ENCODE data around the gene TENM3. TPM values are rescaled to one million over a fixed set of nuclear protein-coding genes. Genes with fewer than 3 reads are reported as not detected.

Gene TENM3
- total RNA-seq, 2 experiments from 2014 or later, result not detected

- POLR2A ChIA-PET, result no interaction called here
These were observed 20.4 kb downstream of the TENM3 start for GRCh38 chr4:182263562-182263961.

DNA sequence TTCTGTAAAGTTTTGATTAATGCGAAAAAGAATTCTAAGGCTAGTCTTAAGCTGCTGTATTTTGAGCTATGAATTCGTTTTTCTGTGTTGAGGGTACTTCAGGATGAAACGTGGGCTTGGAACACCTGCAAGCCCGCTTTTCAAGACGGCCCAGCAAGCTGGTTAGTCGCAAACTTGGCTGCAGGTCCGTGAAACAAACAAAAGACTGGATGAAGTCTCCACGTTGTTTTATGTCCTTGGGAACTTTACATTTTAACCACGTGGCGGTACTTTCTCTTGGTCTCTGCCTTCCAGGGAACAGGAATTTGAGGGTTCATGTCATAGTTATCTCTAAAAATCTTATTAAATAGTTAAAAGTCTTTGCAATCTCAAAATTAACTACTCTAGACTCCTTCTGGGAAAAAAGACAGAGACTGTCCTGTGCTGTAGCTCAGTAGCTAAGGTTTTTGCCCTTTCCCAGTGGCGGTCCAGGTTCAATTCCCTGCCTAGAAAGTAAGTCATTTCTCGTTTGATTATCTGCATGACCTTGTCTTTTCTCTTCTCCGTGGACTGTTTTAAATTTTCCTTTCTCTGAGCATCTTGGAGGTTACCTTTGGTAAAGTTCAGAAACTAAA is 21.0 kb downstream of the TENM3 start:
- Histone ChIP-seq H3K4me3 (ENCODE audit: low read depth, low read length, poor library complexity, severe bottlenecking) (no peak overlapping the region), H2AFZ (ENCODE audit: low read length) (no peak overlapping the region), H3K27ac (ENCODE audit: low read depth, low read length, poor library complexity, severe bottlenecking) (no peak overlapping the region), H3K4me2 (ENCODE audit: low read length) (no peak overlapping the region), H4K20me1 (ENCODE audit: insufficient read depth, low read length) (no peaks in the 10 kb centered on the region), H3K9me2 (ENCODE audit: insufficient read depth, low read length) (no peaks in the 10 kb centered on the region), H3K4me1 (ENCODE audit: insufficient read depth, low read length, poor library complexity, severe bottlenecking) (no peaks in the 10 kb centered on the region), H3K9me3 (ENCODE audit: low read length) (peaks cover 5% of the 10 kb centered on the region; the same call in 1 of the 2 replicates), H3K36me3 (ENCODE audit: insufficient read depth, low read length) (no peaks in the 10 kb centered on the region), H3K79me2 (ENCODE audit: insufficient read depth, low read depth, low read length) (no peaks in the 10 kb centered on the region)
- ChIA-PET POLR2A (interaction anchor here (0.6 to 0.9 kb wide), 2 partner anchors 8 to 1447 kb away, joined by 3 read pairs; no protein-coding TSS in a partner anchor), CTCF (ENCODE audit: unreplicated experiment) (no interaction called here)
- TF ChIP-seq CTCF (conservative IDR thresholded peaks at IDR 0.05; ENCODE audit: low read length) (no peak), EZH2phosphoT487 (IDR thresholded peaks at IDR 0.05; ENCODE audit: borderline replicate concordance, low read depth, low read length) (no peak)
- no TSS peak for BruUV-seq (replicated peaks)
- no peak for DNase-seq (ENCODE audit: low spot score)
- intact Hi-C loops (cut with micrococcal nuclease; ENCODE audit: unreplicated experiment), result no loop called here

More at GRCh38 chr4:182263562-182263961, 20.4 kb downstream of the TENM3 start:
- Histone ChIP-seq H3K4me3 (ENCODE audit: low read depth, low read length, poor library complexity, severe bottlenecking) (no peak overlapping the region), H3K4me2 (ENCODE audit: low read length) (no peak overlapping the region), H3K79me2 (ENCODE audit: insufficient read depth, low read depth, low read length) (no peaks in the 10 kb centered on the region), H3K4me1 (ENCODE audit: insufficient read depth, low read length, poor library complexity, severe bottlenecking) (no peaks in the 10 kb centered on the region), H2AFZ (ENCODE audit: low read length) (no peak overlapping the region), H4K20me1 (ENCODE audit: insufficient read depth, low read length) (no peaks in the 10 kb centered on the region), H3K36me3 (ENCODE audit: insufficient read depth, low read length) (no peaks in the 10 kb centered on the region), H3K27ac (ENCODE audit: low read depth, low read length, poor library complexity, severe bottlenecking) (no peak overlapping the region), H3K9me2 (ENCODE audit: insufficient read depth, low read length) (no peaks in the 10 kb centered on the region), H3K9me3 (ENCODE audit: low read length) (peaks cover 5% of the 10 kb centered on the region; the same call in 1 of the 2 replicates)
- intact Hi-C loops (cut with micrococcal nuclease; ENCODE audit: unreplicated experiment), result no loop called here
- no TSS peak for BruUV-seq (replicated peaks)
- CTCF ChIA-PET (ENCODE audit: unreplicated experiment), result no interaction called here
- no peak for TF ChIP-seq EZH2phosphoT487 (IDR thresholded peaks at IDR 0.05; ENCODE audit: borderline replicate concordance, low read depth, low read length)
- TF ChIP-seq CTCF (conservative IDR thresholded peaks at IDR 0.05; ENCODE audit: low read length), result no peak
- DNase-seq (ENCODE audit: low spot score), result no peak

DNA sequence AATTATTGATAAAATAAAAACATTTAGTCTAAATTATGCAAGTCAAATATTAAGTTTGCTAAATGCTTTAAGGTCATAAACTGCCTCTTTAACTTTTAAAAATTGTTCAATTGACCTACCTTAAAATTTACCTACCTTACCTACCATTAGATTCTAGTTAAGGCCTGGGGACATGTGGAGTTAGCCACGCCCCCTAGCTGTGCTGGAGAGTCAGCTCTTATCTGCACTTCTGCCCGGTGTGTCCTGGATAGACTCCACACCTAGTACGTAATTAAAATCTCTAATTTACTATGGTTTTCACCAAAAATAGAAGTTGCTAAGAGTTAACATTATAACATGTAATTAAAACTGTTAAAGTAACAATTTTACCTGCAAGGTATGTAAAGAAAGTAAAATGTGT is 22.7 kb downstream of the TENM3 start:
- intact Hi-C loops (cut with micrococcal nuclease; ENCODE audit: unreplicated experiment), result no loop called here
- Histone ChIP-seq H4K20me1 (ENCODE audit: insufficient read depth, low read length) (no peaks in the 10 kb centered on the region), H3K27ac (ENCODE audit: low read depth, low read length, poor library complexity, severe bottlenecking) (no peak overlapping the region), H3K4me2 (ENCODE audit: low read length) (no peak overlapping the region), H3K9me2 (ENCODE audit: insufficient read depth, low read length) (no peaks in the 10 kb centered on the region), H2AFZ (ENCODE audit: low read length) (no peak overlapping the region), H3K36me3 (ENCODE audit: insufficient read depth, low read length) (no peaks in the 10 kb centered on the region), H3K4me3 (ENCODE audit: low read depth, low read length, poor library complexity, severe bottlenecking) (no peak overlapping the region), H3K79me2 (ENCODE audit: insufficient read depth, low read depth, low read length) (no peaks in the 10 kb centered on the region), H3K9me3 (ENCODE audit: low read length) (peaks cover 5% of the 10 kb centered on the region; the same call in 1 of the 2 replicates), H3K4me1 (ENCODE audit: insufficient read depth, low read length, poor library complexity, severe bottlenecking) (no peaks in the 10 kb centered on the region)
- BruUV-seq (replicated peaks), result no TSS peak
- ChIA-PET POLR2A (no interaction called here), CTCF (ENCODE audit: unreplicated experiment) (no interaction called here)
- TF ChIP-seq CTCF (conservative IDR thresholded peaks at IDR 0.05; ENCODE audit: low read length) (no peak; the same call in 1 of the 2 replicates), EZH2phosphoT487 (IDR thresholded peaks at IDR 0.05; ENCODE audit: borderline replicate concordance, low read depth, low read length) (no peak)
- peak; percentile 2 for DNase-seq (ENCODE audit: low spot score)

All from OCI-LY7 (cell line).